GM12878 (cell line): ENCODE results near the gene NYAP1. TPM values are rescaled to one million over a fixed set of nuclear protein-coding genes. Genes with fewer than 3 reads are reported as not detected.

Source experiments
- ATAC-seq: fragments of 200-7000 bp; cut with Tn5 transposase; 3 replicates; pipeline ENCODE4 v1.9.1; 2020; ENCODE audit warnings: mild to moderate bottlenecking, moderate library complexity
- BruUV-seq: library from RNA; stranded (reverse); fragments of 400-500 nt; replicated peaks from 2 replicates; lab custom pipeline; 2021; lab: Mats Ljungman, UMichigan
- CTCF ChIA-PET: fragments of 300-600 bp; sonication (Branson Sonifier 250); formaldehyde crosslinking; extraction: SDS; loops from one replicate; lab custom pipeline; 2021; ENCODE audit warnings: inconsistent platforms; lab: Yijun Ruan, JAX
- POLR2A ChIA-PET: fragments of 350-600 bp; formaldehyde crosslinking; extraction: SDS; loops from one replicate; lab custom pipeline; 2021; ENCODE audit warnings: inconsistent platforms; lab: Charles Lee
- RAD21 ChIA-PET: fragments of 300-600 bp; sonication (Branson Sonifier 250); formaldehyde crosslinking; loops from one replicate; lab custom pipeline; 2023; ENCODE audit warnings: antibody characterized with exemption; ENCODE audit not compliant: unreplicated experiment; lab: Charles Lee
- SMC1A ChIA-PET: fragments of 300-600 bp; sonication (Branson Sonifier 250); formaldehyde crosslinking; loops from one replicate; lab custom pipeline; 2023; ENCODE audit not compliant: unreplicated experiment, uncharacterized antibody; lab: Charles Lee
- DNase-seq: peaks from one replicate; pipeline ENCODE4 v3.0.0-alpha.2; 2011; ENCODE audit warnings: low read depth, low spot score
- FAIRE-seq: peaks from 3 replicates; lab custom pipeline; 2011; peaks lifted over from hg19 to GRCh38; lab: Jason Lieb, UNC
- H2AFZ ChIP-seq: 2 replicates; pipeline ENCODE4 v1.6.0; 2011; ENCODE audit warnings: low read depth, low read length, control low read depth; ENCODE audit not compliant: control insufficient read depth
- H3K27ac ChIP-seq: 2 replicates; pipeline ENCODE4 v1.5.1; 2011; ENCODE audit warnings: control low read depth; ENCODE audit not compliant: control insufficient read depth, insufficient read depth
- H3K27me3 ChIP-seq, 2 experiments: replicated peaks in 1 of 2; 2 replicates each; pipeline versions ENCODE4 v1.6.0 to v1.6.1; 2011; ENCODE audit warnings: low read length in 1 of 2; ENCODE audit not compliant: control insufficient read depth in 2 of 2, insufficient read depth in 2 of 2
- H3K36me3 ChIP-seq, 2 experiments: 2 replicates each; pipeline ENCODE4 v1.5.1; 2011; ENCODE audit warnings: low read length in 1 of 2; ENCODE audit not compliant: control insufficient read depth in 2 of 2, insufficient read depth in 2 of 2
- H3K4me1 ChIP-seq: 2 replicates; pipeline ENCODE4 v1.6.1; 2011; ENCODE audit warnings: mild to moderate bottlenecking, low read length, moderate library complexity, mixed read lengths; ENCODE audit not compliant: control insufficient read depth, insufficient read depth
- H3K4me2 ChIP-seq: 2 replicates; pipeline ENCODE4 v1.6.0; 2011; ENCODE audit warnings: control low read depth; ENCODE audit not compliant: control insufficient read depth, insufficient read depth
- H3K4me3 ChIP-seq: fragments of 200-600 bp; sonication (generic); 2 replicates; pipeline ENCODE4 v1.5.1; 2016
- H3K79me2 ChIP-seq: 2 replicates; pipeline ENCODE4 v1.6.0; 2011; ENCODE audit warnings: low read length; ENCODE audit not compliant: control insufficient read depth, insufficient read depth
- H3K9ac ChIP-seq: 2 replicates; pipeline ENCODE4 v1.8.0; 2011; ENCODE audit warnings: low read length, control low read depth, mixed read lengths; ENCODE audit not compliant: control insufficient read depth, insufficient read depth
- H3K9me3 ChIP-seq: replicated peaks from 3 replicates; pipeline ENCODE4 v1.5.1; 2011; ENCODE audit warnings: mild to moderate bottlenecking, low read length; ENCODE audit not compliant: control insufficient read depth, insufficient read depth
- H4K20me1 ChIP-seq: 2 replicates; pipeline ENCODE4 v1.6.0; 2011; ENCODE audit not compliant: control insufficient read depth, insufficient read depth
- EED ChIP-seq: sonication (generic); IDR thresholded peaks from 2 replicates; pipeline ENCODE4 v1.6.1; 2016; ENCODE audit warnings: antibody characterized with exemption, low read depth
- KDM1A ChIP-seq: fragments of 200-600 bp; sonication (generic); IDR thresholded peaks from 2 replicates; pipeline ENCODE4 v1.6.1; 2016; ENCODE audit warnings: borderline replicate concordance
- PAX5 ChIP-seq: IDR thresholded peaks from 2 replicates; pipeline ENCODE4 v1.6.1; 2011; ENCODE audit warnings: low read depth, low read length, borderline replicate concordance
- PRDM15 ChIP-seq: fragments of 450-650 bp; formaldehyde crosslinking; IDR thresholded peaks from 2 replicates; pipeline ENCODE4 v1.4.0; 2020; ENCODE audit warnings: mild to moderate bottlenecking, moderate library complexity
- RUNX3 ChIP-seq: IDR thresholded peaks from 2 replicates; pipeline ENCODE4 v1.6.1; 2012; ENCODE audit warnings: low read length, inconsistent platforms
- SIX5 ChIP-seq: IDR thresholded peaks from 2 replicates; pipeline ENCODE4 v1.6.1; 2011; ENCODE audit warnings: mild to moderate bottlenecking, low read depth, low read length, moderate library complexity; ENCODE audit not compliant: severe bottlenecking
- SP1 ChIP-seq: IDR thresholded peaks from one replicate; pipeline ENCODE4 v1.6.1; 2011; ENCODE audit warnings: low read depth, low read length
- TCF3 ChIP-seq: IDR thresholded peaks from 2 replicates; pipeline ENCODE4 v1.6.1; 2012; ENCODE audit warnings: low read depth, mild to moderate bottlenecking, low read length, borderline replicate concordance; ENCODE audit not compliant: insufficient read depth
- ZBTB40 ChIP-seq: fragments of 450-650 bp; IDR thresholded peaks from 2 replicates; pipeline ENCODE4 v1.6.1; 2016; ENCODE audit warnings: mild to moderate bottlenecking, moderate library complexity, borderline replicate concordance
- WGBS: methylation state at CpG from one replicate; pipeline ENCODE4 v1.1.6; 2016; ENCODE audit warnings: low lambda C conversion rate; ENCODE audit not compliant: insufficient replicate concordance, insufficient coverage; ENCODE audit errors: missing lambda C conversion rate; 5-methylcytosine and 5-hydroxymethylcytosine counted together
- in situ Hi-C: fragments of 300-500 bp; cut with MboI; formaldehyde crosslinking; loops from 9 replicates; pipeline ENCODE4 v1.14.3; 2018; ENCODE audit warnings: mixed read lengths
- intact Hi-C: fragments of 100-400 bp; cut with micrococcal nuclease; formaldehyde crosslinking; loops from one replicate; pipeline ENCODE4 v1.14.2; 2022; ENCODE audit not compliant: unreplicated experiment
- polyA plus RNA-seq, 11 experiments: library from polyadenylated mRNA; depleted of rRNA in 4 of 11; unstranded in 6 of 11; stranded (reverse) in 5 of 11; fragments of >200 nt; fragmentation: Nextera tagmentation in 4 of 11; fragmentation: Illumina TruSeq in 1 of 11; extraction: Ambion mirVana in 4 of 11; extraction: Trizol in 1 of 11; gene quantifications; 1 replicate in 1 of 11; 2 replicates in 10 of 11; pipeline versions ENCODE4 v1.2.1 to v1.2.3, GENCODE V29; 2011 to 2016; ENCODE audit warnings: inconsistent platforms in 2 of 11, missing spikeins in 2 of 11, low read depth in 1 of 11
- total RNA-seq, 4 experiments: library from RNA; depleted of rRNA in 3 of 4; stranded (reverse); fragments of >200 nt in 3 of 4; fragmentation: Illumina TruSeq in 1 of 4; extraction: Trizol in 1 of 4; gene quantifications; 2 replicates each; pipeline versions ENCODE4 v1.2.1 to v1.2.3, GENCODE V29; 2013 to 2021
- TF ChIP-seq, protein P1 (sequence below): fragments of 450-650 bp; IDR thresholded peaks from 2 replicates; pipeline ENCODE4 v1.6.1; 2017; ENCODE audit warnings: mild to moderate bottlenecking, moderate library complexity

The NYAP1 gene
- total and polyA plus RNA-seq, 10 of the 15 experiments (the other 5 are each of a cell fraction or from before 2014, with no cell fraction given), result 0.04 to 0.28 (median 0.11) TPM; not detected in 6

DNA sequence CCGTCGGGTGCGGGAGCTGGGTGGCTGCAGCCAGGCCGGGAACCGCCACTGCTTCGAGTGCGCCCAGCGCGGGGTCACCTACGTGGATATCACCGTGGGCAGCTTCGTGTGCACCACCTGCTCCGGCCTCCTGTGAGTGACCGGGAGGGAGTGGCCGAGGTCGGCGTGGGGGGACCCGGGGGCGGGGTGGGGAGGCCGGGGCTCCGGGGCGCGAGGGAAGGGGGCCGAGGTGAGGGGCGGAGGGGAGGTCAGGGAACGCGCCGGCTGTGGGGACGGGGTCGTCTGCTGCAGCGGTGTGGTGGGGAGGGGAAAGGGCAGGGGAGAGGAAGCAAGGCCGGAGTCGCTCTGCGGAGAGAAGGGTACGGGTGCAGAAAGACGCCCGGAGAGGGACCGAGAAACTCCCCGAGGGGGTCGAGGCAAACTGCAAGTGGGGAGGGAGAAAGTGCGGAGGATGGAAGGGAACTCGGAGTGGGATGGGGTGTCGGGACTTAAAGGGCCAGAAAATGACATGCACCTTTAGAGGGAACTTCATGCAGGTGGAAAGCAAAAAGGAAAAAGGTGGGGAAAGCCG lies 55.8 kb downstream of the NYAP1 start:
- H3K36me3 ChIP-seq, result peaks cover 0 to 4% of the 10 kb centered on the region in 2 experiments; a peak in 1 of 4 replicates
- in situ Hi-C loops, result no loop called here
- no peaks in the 10 kb centered on the region for H3K27me3 ChIP-seq
- no peak for FAIRE-seq
- peak overlapping the region; percentile 67 for H3K27ac ChIP-seq
- peak overlapping the region; percentile 60 for H2AFZ ChIP-seq
- 0% methylated on average over 23 of the region's 44 CpGs for WGBS
- H4K20me1 ChIP-seq, result no peaks in the 10 kb centered on the region
- ATAC-seq, result no peak; the same call in 2 of the 3 replicates
- ChIA-PET RAD21 (interaction anchor here (0.7 to 11.5 kb wide), 8 partner anchors 12 to 60 kb away, joined by 3 to 90 read pairs (median 6); partner anchors contain the start of genes FBXO24, LRCH4 and TSC22D4), SMC1A (interaction anchor here (0.8 to 2.9 kb wide), 7 partner anchors 9 to 23 kb away, joined by 3 to 15 read pairs (median 5); no protein-coding TSS in a partner anchor), CTCF (interaction anchor here (1.2 to 1.9 kb wide), 5 partner anchors 10 to 64 kb away, joined by 3 to 13 read pairs (median 5); no protein-coding TSS in a partner anchor), POLR2A (interaction anchor here (0.6 to 5.7 kb wide), 8 partner anchors 9 to 651 kb away, joined by 3 to 32 read pairs (median 3); partner anchors contain the start of genes FBXO24, LRCH4 and MOSPD3)
- H3K9ac ChIP-seq, result peak overlapping the region; percentile 76
- H3K4me2 ChIP-seq, result peak overlapping the region; percentile 90
- peak overlapping the region; percentile 85 for H3K4me3 ChIP-seq
- H3K79me2 ChIP-seq, result peaks cover 51% of the 10 kb centered on the region
- intact Hi-C loops, result loop anchor here (10.0 kb wide), 1 partner anchor 175 kb away; no protein-coding TSS in a partner anchor
- peaks cover 26% of the 10 kb centered on the region for H3K4me1 ChIP-seq
- BruUV-seq, result no TSS peak
- H3K9me3 ChIP-seq, result no peaks in the 10 kb centered on the region
- DNase-seq, result no peak
- no peak for TF ChIP-seq SIX5
- TF ChIP-seq, protein P1, sequence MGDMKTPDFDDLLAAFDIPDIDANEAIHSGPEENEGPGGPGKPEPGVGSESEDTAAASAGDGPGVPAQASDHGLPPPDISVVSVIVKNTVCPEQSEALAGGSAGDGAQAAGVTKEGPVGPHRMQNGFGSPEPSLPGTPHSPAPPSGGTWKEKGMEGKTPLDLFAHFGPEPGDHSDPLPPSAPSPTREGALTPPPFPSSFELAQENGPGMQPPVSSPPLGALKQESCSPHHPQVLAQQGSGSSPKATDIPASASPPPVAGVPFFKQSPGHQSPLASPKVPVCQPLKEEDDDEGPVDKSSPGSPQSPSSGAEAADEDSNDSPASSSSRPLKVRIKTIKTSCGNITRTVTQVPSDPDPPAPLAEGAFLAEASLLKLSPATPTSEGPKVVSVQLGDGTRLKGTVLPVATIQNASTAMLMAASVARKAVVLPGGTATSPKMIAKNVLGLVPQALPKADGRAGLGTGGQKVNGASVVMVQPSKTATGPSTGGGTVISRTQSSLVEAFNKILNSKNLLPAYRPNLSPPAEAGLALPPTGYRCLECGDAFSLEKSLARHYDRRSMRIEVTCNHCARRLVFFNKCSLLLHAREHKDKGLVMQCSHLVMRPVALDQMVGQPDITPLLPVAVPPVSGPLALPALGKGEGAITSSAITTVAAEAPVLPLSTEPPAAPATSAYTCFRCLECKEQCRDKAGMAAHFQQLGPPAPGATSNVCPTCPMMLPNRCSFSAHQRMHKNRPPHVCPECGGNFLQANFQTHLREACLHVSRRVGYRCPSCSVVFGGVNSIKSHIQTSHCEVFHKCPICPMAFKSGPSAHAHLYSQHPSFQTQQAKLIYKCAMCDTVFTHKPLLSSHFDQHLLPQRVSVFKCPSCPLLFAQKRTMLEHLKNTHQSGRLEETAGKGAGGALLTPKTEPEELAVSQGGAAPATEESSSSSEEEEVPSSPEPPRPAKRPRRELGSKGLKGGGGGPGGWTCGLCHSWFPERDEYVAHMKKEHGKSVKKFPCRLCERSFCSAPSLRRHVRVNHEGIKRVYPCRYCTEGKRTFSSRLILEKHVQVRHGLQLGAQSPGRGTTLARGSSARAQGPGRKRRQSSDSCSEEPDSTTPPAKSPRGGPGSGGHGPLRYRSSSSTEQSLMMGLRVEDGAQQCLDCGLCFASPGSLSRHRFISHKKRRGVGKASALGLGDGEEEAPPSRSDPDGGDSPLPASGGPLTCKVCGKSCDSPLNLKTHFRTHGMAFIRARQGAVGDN, result no peak
- TF ChIP-seq PRDM15, result no peak
- 0 out of 2 replicates have a peak, but pooled peaks have one; percentile 15 for TF ChIP-seq TCF3
- TF ChIP-seq SP1, result no peak
- no peak for TF ChIP-seq KDM1A
- no peak for TF ChIP-seq RUNX3
- TF ChIP-seq ZBTB40, result no peak
- no peak for TF ChIP-seq EED
- no peak for TF ChIP-seq PAX5
